Neural progenitor cell (in vitro differentiated cells): ENCODE results near the gene NINJ2.

Source experiments
- EZH2 ChIP-seq: fragments of 200-600 bp; sonication (generic); IDR thresholded peaks from 2 replicates; pipeline ENCODE4 v1.6.1; 2017; ENCODE audit warnings: antibody characterized with exemption, mild to moderate bottlenecking, moderate library complexity
- TF ChIP-seq, protein P1 (sequence below): fragments of 200-600 bp; sonication (generic); IDR thresholded peaks from 2 replicates; pipeline ENCODE4 v1.5.1; 2017; ENCODE audit warnings: antibody characterized with exemption, mild to moderate bottlenecking

DNA sequence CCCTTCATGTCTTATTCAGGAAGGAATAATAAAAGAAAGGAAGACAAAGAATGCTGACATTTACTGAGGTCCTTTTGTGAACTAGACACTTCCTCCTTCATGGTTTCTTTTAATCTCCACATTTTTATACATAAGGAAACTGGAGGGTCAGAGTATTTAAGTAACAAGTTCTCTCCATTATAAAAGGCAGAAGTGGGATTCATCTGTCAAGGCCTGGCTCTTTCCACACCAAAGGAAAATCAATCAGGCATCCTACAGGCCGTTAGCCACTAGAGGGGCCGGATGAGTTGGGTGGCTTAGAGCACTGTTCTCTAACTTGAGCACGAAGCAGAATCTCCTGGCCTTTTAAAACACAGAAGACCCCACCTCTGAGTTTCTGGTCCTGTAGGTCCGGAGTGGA is 36.8 kb upstream of the NINJ2 start:
- TF ChIP-seq, protein P1, sequence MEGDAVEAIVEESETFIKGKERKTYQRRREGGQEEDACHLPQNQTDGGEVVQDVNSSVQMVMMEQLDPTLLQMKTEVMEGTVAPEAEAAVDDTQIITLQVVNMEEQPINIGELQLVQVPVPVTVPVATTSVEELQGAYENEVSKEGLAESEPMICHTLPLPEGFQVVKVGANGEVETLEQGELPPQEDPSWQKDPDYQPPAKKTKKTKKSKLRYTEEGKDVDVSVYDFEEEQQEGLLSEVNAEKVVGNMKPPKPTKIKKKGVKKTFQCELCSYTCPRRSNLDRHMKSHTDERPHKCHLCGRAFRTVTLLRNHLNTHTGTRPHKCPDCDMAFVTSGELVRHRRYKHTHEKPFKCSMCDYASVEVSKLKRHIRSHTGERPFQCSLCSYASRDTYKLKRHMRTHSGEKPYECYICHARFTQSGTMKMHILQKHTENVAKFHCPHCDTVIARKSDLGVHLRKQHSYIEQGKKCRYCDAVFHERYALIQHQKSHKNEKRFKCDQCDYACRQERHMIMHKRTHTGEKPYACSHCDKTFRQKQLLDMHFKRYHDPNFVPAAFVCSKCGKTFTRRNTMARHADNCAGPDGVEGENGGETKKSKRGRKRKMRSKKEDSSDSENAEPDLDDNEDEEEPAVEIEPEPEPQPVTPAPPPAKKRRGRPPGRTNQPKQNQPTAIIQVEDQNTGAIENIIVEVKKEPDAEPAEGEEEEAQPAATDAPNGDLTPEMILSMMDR: peak; percentile 20
- no peak for TF ChIP-seq EZH2
